DMS 273 treated with DMSO at 0.1 percent for 48 hours (cell line): ENCODE results near the gene HNRNPA1L2.
"Not testable (repeated sequence)": the region's sequence is repeated elsewhere in the genome, so short reads cannot be mapped to it uniquely, and the experiment has no call there.

Experiments used
- DNase-seq: peaks from one replicate; lab custom pipeline; 2025; lab: John Stamatoyannopoulos, UW

The HNRNPA1L2 gene

GRCh38 chr13:52642131-52642530 is at the start of gene HNRNPA1L2:
Gene HNRNPA1L2, plus strand, starts transcription at chr13:52642431. Its CDS starts 62 bp downstream, at chr13:52642493.
- DNase-seq, result no peak

- DNase-seq, result not testable (repeated sequence)
Measured at GRCh38 chr13:52593175-52593574, 49.1 kb upstream of the HNRNPA1L2 start.

GRCh38 chr13:52593812-52594211 is 48.4 kb upstream of the HNRNPA1L2 start:
- not testable (repeated sequence) for DNase-seq

- not testable (repeated sequence) for DNase-seq
Measured at GRCh38 chr13:52594295-52594694, 47.9 kb upstream of the HNRNPA1L2 start.

- no peak for DNase-seq
Measured at GRCh38 chr13:52597676-52598075, 44.6 kb upstream of the HNRNPA1L2 start.

- DNase-seq, result peak; percentile 49
Measured at GRCh38 chr13:52599037-52599847, 43.0 kb upstream of the HNRNPA1L2 start.

- DNase-seq, result no peak
Measured at GRCh38 chr13:52599848-52600603, 42.2 kb upstream of the HNRNPA1L2 start.

- no peak for DNase-seq
Measured at GRCh38 chr13:52600666-52601065, 41.6 kb upstream of the HNRNPA1L2 start.

- not testable (repeated sequence) for DNase-seq
Measured at GRCh38 chr13:52603316-52603715, 38.9 kb upstream of the HNRNPA1L2 start.

- not testable (repeated sequence) for DNase-seq
Measured at GRCh38 chr13:52606126-52606525, 36.1 kb upstream of the HNRNPA1L2 start.

GRCh38 chr13:52606795-52607194 is 35.4 kb upstream of the HNRNPA1L2 start:
- not testable (repeated sequence) for DNase-seq

GRCh38 chr13:52608184-52608583 is 34.0 kb upstream of the HNRNPA1L2 start:
- DNase-seq, result not testable (repeated sequence)

- not testable (repeated sequence) for DNase-seq
Measured at GRCh38 chr13:52609013-52609606, 33.1 kb upstream of the HNRNPA1L2 start.

GRCh38 chr13:52610158-52610557 is 32.1 kb upstream of the HNRNPA1L2 start:
- DNase-seq, result not testable (repeated sequence)

GRCh38 chr13:52615134-52615801 is 27.0 kb upstream of the HNRNPA1L2 start:
- no peak for DNase-seq

- DNase-seq, result no peak
Measured at GRCh38 chr13:52615812-52616211, 26.4 kb upstream of the HNRNPA1L2 start.

- DNase-seq, result peak; percentile 79
Measured at GRCh38 chr13:52617070-52618060, 24.9 kb upstream of the HNRNPA1L2 start.

- DNase-seq, result not testable (repeated sequence)
Measured at GRCh38 chr13:52631083-52631690, 11.0 kb upstream of the HNRNPA1L2 start.

- DNase-seq, result no peak
Measured at GRCh38 chr13:52638666-52639328, 3.4 kb upstream of the HNRNPA1L2 start.

- DNase-seq, result peak; percentile 11
Measured at GRCh38 chr13:52644108-52644507, 1.9 kb downstream of the HNRNPA1L2 start.
